NCI-H1930 (cell line): Measurements from ENCODE around the gene WNT7B.

Source experiments
- DNase-seq, 2 experiments: peaks; one replicate each; lab custom pipeline; 2025; lab: John Stamatoyannopoulos, UW

WNT7B gene

DNA sequence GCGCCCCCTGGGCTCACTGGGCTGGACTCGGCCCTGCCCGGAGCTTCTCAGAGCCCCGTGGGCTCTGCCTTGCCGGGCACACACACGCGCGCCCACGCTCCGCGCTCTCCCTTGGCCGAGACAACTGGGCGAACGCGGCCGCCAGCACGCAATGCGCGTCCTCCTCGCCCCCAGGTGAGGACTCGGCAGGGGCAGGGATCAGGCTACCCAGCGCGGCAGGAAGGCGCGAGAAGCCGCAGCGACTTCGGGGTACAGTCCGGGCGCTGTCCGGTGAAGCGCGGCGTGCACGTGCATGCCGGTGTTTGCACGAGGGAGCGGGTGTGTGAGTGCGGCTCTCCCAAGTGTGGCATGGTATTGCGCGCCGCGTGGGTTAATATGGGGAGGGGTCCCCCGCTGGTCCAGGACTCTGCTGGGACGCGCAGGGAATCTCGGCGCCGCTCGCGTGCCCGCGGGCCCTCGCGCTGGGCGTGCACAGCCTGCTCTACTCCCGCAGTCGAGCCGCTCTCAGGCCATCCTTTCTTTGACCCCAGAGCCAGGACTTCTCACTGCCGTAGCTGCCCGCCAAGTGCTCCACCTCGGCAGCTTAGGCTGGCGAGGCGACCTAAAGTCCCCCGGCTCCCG lies 5.4 kb downstream of the WNT7B start:
- no peak for DNase-seq

DNA sequence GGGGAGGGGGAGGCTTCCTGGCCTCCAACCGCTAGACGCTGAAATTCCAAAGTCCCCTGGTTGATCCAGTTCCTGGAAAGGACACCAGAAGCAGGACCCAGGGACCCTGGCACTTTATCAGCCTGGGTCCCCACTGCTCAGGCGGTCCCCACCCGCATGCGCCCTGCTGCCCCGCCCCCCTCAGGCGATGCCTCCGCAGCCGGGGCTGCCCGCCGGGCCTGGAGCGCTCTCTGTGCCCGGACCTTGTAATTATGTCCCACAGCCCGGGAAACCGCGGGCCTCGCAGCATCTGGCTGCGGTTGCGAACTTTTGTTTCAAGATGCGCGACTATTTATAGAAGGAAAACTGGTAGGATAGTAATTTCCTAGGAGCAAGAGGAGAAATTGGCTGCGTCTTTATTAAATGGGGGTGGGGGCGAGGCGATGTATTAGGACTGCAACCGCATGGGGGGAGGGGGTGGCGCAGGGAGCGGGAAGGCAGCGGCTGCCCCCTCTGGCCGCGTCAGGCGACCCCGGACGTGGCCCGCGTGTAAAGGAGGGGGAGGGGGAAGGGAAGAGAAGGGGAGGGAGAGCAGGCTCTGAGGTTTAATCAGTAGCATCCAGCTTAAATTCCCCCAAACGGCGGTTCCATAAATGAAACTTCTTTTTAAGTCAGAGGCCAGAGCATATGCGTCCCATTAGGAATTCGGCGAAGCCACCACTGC lies 6.1 kb downstream of the WNT7B start:
- DNase-seq, result no peak

DNA sequence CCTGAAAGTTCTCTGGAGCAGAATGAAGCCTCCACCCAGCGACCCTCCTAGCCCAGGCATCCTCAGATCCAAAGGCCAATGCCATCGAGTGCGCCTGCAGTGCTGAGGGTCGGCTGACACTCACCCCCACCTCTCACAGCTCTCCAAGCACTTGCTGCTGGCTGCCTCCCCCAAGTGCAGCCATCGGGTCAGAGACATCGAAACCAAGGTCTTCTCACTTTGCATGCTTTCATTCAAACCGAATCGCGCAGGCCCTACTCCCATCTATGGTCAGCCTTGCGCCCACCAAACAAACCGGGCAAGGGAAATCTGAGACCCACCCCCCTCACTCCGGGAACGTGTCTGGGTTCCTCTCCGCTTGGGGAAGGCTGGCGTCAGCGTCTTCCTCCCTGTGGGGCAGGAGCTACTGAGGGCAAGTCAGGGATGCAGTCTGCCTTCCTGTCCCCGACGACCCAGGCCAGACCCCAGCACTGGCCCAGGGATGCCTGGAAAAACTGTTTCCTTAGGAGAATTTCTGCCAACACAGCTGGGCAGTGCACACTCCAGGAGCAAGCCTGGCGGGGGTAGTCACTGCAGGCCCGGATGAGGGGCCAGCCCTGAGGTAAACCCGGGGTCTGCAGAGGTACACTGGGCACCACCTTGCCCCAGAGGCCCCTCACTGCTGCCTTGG lies 7.0 kb downstream of the WNT7B start:
- DNase-seq, result no peak

DNA sequence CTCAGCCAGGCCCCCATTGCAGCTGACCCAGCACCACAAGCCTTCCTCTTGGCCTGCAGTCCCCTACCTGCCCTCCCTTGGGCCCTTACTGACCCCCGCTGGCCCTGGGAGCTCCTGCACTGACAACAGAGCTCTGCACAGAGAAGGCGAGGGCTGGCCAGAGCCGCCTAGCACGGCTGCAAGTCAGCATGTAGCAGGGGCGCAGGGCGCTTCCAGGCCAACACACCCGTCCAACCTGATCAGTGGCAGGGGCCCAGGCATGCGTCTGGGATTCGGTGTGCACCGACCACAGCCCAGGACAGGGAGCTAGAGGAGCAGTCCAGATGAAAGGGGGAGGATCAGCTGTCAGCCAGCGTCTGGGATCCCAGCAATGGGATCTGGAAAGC lies 7.6 kb downstream of the WNT7B start:
- no peak for DNase-seq

DNA sequence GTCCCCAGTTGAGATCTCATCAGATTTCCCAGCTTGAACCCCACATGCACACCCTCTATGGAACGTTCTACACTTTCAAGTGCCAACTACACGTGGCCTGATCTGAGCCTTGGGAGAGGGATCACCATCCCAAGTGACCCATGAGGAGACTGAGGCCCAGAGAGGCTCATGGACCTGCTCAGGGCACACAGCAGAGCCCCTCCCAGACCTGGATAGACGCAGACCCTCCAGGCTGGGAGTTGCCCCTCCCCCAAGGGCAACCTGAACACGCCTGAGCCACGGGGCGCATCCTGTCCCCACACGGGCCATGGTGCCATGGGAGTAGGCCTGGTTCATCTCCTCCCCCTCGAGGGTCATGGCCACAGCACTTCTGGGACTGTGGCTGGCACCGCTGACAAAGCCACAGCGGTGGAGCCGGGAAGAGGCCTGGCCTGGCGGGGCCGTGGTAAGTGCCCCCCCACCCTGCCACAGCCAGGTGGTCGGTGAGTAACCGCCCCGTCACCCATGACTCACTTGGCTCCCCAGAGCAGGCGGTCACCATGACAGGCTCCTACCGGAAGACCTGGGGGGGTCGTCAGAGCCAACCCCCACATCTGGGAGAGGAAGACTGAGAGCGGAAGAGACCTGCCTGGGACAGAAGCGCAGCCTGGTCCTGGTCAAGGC lies 8.1 kb downstream of the WNT7B start:
- no peak for DNase-seq

DNA sequence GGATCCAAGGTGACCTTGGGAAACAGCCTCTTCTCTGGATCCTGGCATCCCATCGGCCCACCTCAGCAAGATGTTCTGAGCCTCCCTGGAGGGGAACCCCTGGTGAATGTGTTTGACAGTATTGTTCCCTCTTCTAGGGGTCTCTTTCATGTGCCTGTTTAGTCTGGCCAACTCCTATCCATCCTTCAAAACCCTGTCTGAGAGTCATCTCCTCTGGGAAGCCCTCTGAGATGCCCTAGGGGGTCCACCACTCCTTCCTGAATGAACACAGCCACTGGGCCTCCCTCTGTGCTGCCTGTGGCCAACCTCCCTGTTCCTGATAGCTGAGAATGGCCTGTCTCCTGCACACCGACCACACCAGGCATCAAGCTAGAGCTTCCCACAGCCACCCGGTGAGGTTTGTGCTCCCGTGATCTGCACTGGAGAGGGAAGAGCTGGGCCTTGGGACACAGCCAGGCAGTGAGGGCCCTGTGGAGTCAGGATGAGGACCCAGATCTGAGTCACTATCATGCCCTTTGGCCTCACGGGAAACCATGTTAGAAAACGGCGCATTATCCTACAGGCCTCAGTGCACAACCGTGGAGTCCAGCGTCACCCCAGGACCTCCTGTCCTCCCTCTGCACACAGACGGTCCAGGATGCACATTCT lies 8.8 kb downstream of the WNT7B start:
- DNase-seq, result no peak

DNA sequence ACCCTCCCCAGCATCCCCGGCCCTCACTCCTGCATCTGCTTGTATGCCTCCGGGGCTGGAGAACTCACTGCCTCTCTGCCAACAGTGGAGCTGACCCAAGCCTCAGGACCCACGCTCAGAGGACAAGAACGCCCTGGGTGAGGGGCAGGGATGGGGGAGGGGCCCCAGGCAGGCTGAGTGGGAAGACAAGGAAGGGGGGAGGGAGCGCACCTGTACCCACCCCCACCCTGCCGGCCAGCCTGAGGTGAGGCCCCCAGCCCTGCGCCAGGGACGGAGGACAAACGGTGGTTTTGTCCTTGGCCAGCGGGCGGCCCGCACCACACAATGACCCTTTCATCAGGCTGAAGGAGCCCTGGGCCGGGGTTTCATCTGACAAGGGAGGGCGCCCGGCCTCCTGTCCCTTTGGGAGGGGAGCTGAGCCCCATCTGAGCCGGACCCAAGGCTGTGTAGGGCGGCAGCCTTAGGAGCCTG lies 10.0 kb downstream of the WNT7B start:
- DNase-seq, result no peak

DNA sequence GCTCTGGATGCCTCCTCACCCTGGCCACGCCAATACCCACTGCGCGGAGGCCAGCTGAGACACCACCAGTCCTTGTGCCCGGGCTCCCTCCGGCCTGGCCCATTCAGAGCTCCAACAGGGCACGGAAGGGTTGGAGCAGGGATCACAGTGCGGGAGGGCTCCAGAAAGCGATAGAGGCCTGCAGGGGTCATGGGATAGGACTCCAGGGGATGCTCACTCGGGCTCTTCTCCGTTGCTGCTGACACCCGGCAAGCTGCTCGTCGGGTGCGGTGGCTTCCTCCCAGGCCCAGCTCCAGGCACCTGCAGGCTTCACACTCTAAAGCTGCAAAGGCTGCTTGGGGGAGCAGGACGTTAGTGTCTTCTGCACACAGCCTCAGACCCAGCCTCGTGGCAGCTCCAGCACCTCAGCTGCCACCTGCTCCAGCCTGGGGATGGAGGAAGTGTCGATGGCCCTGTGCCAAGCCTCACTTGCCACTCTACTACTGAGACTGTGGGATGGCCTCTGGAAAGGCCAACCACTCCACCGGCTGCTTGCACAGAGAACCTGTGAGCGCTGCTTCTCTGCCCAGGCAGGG lies 10.6 kb downstream of the WNT7B start:
- no peak for DNase-seq

DNA sequence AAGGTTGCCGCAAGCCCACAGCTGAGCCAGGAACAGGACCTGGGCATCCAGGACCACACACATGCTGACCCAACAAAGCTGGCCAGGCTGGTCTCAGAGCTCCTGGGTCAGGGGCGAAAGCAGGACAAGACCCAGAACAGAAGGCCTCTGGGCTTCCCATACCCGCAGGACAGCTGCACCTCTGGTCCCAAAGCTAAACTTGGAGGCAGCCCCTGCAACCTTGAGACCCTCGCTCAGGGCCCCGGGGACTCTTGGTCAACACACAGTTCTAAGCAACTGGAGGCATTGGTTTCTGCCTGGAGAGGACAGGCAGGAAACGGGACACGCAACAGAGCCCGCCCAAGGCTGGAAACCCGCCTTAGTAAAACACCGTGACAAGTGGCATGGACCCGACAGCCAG lies 11.4 kb downstream of the WNT7B start:
- no peak for DNase-seq

DNA sequence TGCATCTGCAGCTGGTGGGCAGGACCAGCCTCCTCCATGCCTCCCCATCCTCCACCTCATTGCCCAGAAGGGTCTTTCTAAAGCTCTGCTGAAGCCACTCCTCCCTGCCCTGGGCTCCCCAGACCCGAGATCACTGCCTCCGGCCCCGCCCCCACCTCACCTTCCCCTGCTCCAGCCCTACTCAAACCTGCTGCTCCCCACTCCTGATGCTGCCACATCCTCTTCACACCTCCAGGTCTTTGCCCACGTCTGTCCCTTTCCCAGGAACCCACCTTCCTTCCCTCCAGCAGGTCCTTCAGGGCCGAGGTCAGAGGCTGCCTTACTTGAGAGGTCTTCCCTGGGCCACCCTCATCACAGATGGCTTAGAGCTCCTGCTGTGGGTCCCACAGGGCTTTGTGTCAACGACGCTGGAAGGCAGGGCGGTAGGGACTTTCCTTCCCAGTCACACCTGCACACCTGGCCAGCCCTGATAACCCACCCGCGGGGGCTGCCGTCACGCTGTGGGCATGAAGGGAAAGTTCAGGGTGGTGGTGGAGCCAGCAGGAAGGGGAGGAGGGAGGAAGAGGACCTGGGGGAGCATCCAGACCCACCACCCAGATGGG lies 11.9 kb downstream of the WNT7B start:
- DNase-seq, result no peak

DNA sequence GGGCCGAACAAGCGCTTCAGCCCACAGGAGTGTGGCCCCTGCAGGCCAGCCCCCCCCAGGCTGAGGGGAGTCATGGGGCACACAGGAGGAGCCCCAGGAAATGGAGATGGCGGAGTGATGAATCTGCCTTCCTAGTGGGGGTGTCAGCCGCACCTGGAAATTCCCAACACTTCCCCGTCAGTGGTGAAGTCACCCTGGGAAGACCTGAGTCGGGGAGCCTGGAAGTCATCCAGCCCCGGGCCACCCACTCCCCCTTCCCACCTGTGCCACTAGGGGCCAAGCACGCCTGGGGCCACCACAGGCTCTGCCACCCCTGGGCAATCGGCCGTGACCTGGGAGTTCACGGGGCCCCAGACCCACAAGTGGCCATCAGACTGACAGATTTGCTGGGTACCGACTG lies 12.6 kb downstream of the WNT7B start:
- no peak for DNase-seq

DNA sequence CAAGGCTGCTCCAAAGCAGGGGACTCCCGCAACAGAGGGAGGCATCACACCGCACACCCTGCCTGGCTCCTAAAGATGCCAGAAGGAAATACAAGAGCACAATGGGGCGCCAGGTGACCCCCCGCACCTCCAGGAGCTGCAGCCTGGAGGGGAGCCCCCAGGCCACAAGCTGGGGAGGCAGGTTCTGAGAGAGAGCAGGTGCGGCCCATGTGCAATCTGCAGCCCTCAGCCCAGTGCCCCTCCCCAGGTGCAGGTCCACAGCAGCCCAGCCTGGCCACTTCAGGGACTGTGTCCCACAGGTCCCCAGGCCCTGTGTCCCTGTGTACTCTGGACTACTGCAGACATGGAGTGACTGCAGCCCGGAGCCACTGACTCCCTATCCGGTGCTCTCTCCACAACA lies 13.1 kb downstream of the WNT7B start:
- no peak for DNase-seq

DNA sequence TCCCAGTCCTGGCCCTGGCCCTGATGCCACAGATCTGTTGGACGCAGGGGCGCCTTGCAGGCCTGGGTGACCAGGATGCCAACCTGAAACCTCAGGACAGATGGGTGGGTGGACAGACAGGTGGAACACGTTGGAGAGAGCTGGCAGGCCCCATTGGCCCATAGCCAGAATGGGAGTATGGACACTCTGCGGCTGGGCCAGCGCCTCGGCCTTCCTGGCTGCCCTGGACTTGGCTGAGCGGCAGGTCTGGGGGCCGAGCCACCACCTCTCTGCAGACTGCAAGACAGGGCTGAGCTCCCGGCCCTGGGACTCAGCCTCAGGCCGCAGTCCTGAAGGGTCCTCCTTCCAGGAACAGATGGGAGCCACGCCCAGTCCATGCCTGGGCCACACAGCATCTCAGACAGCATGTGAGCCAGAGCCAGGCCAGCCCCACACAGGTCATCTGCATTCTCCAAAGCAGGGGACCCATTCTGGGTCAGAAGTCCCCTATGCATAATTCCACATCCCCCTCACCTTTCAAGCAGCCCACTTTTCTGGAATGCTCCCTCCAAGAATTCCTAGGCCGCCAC lies 14.1 kb downstream of the WNT7B start:
- DNase-seq, result no peak

DNA sequence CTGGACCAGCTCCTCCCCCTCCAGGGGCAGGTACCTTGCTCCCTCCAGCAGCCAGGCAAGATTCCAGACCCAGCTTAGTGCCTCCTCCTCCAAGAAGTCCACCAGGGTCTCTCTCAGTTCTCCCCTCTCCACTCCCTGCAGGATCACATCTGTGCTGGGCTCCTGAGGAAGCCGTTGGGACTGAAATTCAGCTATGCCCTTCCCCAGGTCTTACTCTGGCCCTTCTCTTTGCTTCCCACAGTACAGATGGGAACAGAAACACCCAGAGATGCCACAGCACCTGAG lies 14.6 kb downstream of the WNT7B start:
- DNase-seq, result no peak

DNA sequence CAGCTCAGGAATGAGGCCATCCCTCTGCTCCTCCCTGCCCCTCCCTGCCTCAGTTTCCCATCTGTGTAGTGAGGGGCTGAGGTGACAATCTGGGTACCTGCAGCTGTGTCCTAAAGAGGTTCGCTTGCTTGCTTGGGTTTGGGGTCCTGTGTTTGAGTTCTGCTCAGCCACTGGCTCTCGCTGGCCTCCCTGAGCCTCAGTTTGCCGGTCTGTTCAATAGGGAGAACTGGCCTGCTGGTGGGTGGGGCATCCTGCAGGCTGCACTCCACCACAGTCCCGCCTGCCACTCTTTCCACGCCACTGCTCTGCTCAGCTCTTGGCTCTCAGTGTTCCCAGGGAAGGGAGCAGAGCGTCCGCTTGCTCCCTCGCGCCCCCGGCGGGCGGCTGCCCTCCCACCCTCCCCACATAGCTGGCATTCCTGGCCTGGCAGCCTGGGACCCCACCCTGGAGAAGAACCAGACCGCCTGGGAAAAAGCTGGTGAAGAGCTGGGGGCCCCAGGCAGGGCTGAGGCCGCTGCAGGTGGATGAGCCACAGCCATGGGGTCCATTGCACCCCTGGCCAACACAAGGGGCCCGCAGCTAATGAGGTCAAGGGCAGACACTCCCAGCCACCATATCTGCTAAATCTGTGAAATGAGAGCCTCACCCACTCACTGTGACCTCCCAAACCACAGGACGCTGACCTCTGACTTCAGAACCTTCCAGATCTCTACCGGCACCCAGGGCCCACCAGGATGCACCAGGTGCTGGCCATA lies 15.1 kb downstream of the WNT7B start:
- no peak for DNase-seq

DNA sequence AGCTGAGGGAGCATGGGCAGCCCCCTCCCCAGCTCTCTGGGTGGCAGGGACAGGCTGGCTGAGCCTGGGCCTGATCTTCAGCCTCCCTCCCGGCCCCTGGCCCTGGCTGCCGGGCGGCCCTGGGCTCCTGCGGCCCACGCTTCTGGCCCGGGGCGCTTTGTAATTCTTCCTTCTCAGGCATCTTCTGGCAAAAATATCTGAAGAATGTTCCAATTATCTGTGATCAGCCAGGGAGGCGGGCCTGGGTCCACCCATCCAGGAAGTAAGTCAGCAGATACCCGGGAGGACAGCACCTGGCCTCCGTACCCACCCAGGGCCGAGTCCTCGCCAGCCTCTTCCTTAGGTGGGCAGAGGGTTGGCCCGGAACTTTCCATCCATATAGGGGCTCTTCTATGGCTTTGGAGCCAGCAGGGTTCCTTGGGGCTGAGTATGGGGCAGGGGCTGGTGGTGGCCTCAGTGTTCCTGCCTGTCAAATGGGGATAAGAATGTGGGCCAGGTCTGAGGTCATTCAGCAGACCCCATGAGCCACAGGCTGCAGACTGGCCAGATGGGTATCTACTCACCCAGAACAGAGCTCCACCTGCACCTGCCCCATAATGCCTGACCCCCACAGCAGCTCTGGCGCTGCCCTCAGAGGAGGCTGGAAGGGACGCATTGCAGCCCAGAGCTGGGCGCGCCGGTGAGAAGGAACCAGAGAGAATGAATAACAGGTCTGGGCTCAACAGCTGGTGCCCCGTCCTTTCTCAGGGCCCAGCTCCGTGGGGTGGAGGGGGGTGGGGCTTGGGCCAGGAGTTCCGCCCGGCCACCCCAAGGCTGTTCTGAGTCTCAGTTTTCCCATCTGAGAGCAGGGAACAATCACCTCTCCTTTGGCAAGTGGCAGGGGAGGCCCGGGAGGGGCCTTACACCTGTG lies 16.2 kb downstream of the WNT7B start:
- DNase-seq, result no peak

DNA sequence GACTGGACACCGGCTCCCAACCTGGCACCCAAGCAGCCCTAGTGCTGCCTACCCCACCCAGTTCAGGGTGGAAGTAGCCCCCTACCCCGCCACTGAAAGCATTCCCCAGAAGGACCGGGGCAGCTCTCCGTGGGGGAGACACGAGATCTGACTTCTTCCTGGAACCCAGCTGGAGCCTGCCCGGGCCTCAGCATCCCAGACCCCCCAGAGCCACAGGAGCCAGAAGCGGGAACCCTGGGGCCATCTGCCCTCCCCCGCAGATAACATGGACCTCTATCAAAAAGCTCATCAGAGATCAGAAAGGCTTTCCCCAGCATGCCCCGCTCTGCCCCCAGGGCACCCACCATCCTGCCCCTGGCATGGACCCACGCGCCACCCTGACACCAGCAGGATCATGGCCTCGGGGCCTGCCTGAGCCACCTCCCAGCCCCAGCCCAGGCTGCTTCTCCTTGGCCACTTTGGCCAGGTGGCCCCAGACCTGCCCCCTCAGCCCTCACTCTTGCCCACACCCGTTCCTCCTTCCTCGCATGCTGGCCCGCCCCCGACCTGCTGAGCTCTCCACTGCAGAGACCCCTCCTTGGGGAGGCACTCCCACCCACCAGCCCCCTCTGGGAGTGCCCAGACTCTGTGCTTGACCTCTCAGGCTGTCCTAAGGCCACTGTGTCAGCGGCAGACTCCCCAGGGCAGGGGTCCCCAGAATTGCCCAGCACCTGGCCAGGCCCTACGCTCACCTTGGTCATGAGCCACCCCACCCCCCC lies 17.1 kb downstream of the WNT7B start:
- DNase-seq, result no peak

DNA sequence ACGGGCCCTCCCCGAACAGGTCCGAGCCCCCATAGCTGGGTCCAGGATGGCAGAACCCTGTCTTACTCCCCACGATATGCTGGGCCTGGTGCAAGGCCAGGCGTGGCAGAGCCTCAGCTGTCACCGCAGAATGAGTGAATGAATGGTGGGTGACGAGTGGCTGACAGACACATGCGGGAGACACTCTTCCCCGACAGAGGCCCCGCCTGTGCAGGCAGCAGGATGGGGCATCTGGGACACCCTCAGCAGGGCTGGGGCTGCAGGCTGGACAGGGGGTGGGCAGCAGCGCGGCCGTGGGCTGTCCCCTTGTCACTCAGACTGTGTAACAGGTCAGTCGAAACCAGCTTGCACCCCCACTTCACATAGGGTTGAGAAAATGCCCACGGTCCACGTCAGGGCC lies 18.0 kb downstream of the WNT7B start:
- DNase-seq, result no peak

DNA sequence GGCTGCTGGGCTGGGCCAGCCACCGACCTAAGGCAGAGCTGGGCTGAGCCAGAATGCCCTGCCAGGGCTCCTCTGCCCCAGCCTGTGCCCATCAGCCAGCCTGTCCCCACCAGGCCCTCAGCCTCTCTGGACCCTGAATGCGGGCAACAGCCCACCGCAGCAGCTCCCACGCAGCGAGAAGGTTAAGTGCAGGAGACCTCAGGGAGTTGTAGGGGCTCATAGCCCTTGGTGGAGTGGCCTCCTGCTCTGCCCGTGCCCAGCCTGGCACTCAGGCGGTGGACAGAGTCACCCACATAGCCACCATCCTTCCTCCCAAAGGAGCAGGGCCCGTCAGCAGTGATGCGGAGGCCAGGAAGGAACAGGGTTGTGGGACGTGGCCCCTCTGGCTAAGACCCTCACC lies 19.1 kb downstream of the WNT7B start:
- no peak for DNase-seq
